H9 (cell line): ENCODE data around the gene AKT3. TPM values are rescaled to one million over a fixed set of nuclear protein-coding genes. Genes with fewer than 3 reads are reported as not detected.

Experiments used
- DNase-seq: peaks from one replicate; pipeline ENCODE4 v3.0.0-alpha.2; 2017
- H2AFZ ChIP-seq: one replicate; pipeline ENCODE4 v1.6.1; 2013; ENCODE audit warnings: mild to moderate bottlenecking, low read length, control low read depth, moderate library complexity
- H2AK5ac ChIP-seq: 2 replicates; pipeline ENCODE4 v1.6.1; 2013; ENCODE audit warnings: low read length, control low read depth, mixed read lengths; ENCODE audit not compliant: insufficient read length
- H2BK120ac ChIP-seq: one replicate; pipeline ENCODE4 v1.6.1; 2013; ENCODE audit warnings: low read depth, mild to moderate bottlenecking, low read length, control low read depth, inconsistent platforms; ENCODE audit not compliant: poor library complexity, severe bottlenecking
- H2BK12ac ChIP-seq: 2 replicates; pipeline ENCODE4 v1.6.1; 2013; ENCODE audit warnings: low read length, control low read depth, mixed read lengths, low read depth; ENCODE audit not compliant: insufficient read length
- H2BK15ac ChIP-seq: 2 replicates; pipeline ENCODE4 v1.6.1; 2013; ENCODE audit warnings: low read depth, low read length, control low read depth
- H2BK20ac ChIP-seq: one replicate; pipeline ENCODE4 v1.6.1; 2013; ENCODE audit warnings: low read depth, mild to moderate bottlenecking, low read length, control low read depth, inconsistent platforms; ENCODE audit not compliant: poor library complexity, severe bottlenecking
- H2BK5ac ChIP-seq: 2 replicates; pipeline ENCODE4 v1.6.1; 2013; ENCODE audit warnings: low read length, control low read depth, mixed read lengths; ENCODE audit not compliant: insufficient read length
- H3K14ac ChIP-seq: 2 replicates; pipeline ENCODE4 v1.6.1; 2013; ENCODE audit warnings: low read length, control low read depth; ENCODE audit not compliant: insufficient read depth
- H3K18ac ChIP-seq: 2 replicates; pipeline ENCODE4 v1.6.1; 2013; ENCODE audit warnings: low read depth, mild to moderate bottlenecking, mixed read lengths, low read length, control low read depth; ENCODE audit not compliant: insufficient read length
- H3K23ac ChIP-seq: 2 replicates; pipeline ENCODE4 v1.6.1; 2013; ENCODE audit warnings: low read length, control low read depth, mixed read lengths, low read depth; ENCODE audit not compliant: insufficient read length
- H3K23me2 ChIP-seq: 2 replicates; pipeline ENCODE4 v1.6.1; 2013; ENCODE audit warnings: low read depth, mild to moderate bottlenecking, mixed read lengths, low read length, control low read depth; ENCODE audit not compliant: insufficient read length, poor library complexity, severe bottlenecking
- H3K27ac ChIP-seq: 2 replicates; pipeline ENCODE4 v1.5.1; 2013; ENCODE audit warnings: low read length, control low read depth, mixed read lengths, low read depth; ENCODE audit not compliant: insufficient read length
- H3K27me3 ChIP-seq: 2 replicates; pipeline ENCODE4 v1.6.1; 2013; ENCODE audit warnings: low read length, control low read depth, inconsistent platforms; ENCODE audit not compliant: insufficient read depth
- H3K4ac ChIP-seq: 2 replicates; pipeline ENCODE4 v1.6.1; 2013; ENCODE audit warnings: low read depth, mild to moderate bottlenecking, control low read depth, inconsistent platforms, low read length, moderate library complexity
- H3K4me1 ChIP-seq: 2 replicates; pipeline ENCODE4 v1.6.1; 2013; ENCODE audit warnings: low read length, control low read depth, inconsistent platforms; ENCODE audit not compliant: insufficient read depth
- H3K4me2 ChIP-seq: 2 replicates; pipeline ENCODE4 v1.6.1; 2013; ENCODE audit warnings: low read length, control low read depth, mixed read lengths; ENCODE audit not compliant: insufficient read length, insufficient read depth
- H3K56ac ChIP-seq: 2 replicates; pipeline ENCODE4 v1.6.1; 2013; ENCODE audit warnings: low read depth, mild to moderate bottlenecking, mixed read lengths, low read length, control low read depth; ENCODE audit not compliant: insufficient read length
- H3K79me1 ChIP-seq: 2 replicates; pipeline ENCODE4 v1.6.1; 2013; ENCODE audit warnings: low read depth, mild to moderate bottlenecking, moderate library complexity, low read length, control low read depth, inconsistent platforms; ENCODE audit not compliant: insufficient read depth, poor library complexity, severe bottlenecking
- H3K79me2 ChIP-seq: 2 replicates; pipeline ENCODE4 v1.6.1; 2013; ENCODE audit warnings: low read length, control low read depth, inconsistent platforms; ENCODE audit not compliant: insufficient read depth
- H3K9ac ChIP-seq: 2 replicates; pipeline ENCODE4 v1.6.1; 2013; ENCODE audit warnings: low read length, control low read depth, mixed read lengths; ENCODE audit not compliant: insufficient read length; ENCODE audit errors: extremely low read depth
- H3K9me3 ChIP-seq: one replicate; pipeline ENCODE4 v1.6.1; 2013; ENCODE audit warnings: low read depth, low read length, inconsistent platforms; ENCODE audit not compliant: control insufficient read depth
- H3T11ph ChIP-seq: one replicate; pipeline ENCODE4 v1.6.1; 2013; ENCODE audit warnings: mild to moderate bottlenecking, low read length, control low read depth, inconsistent platforms
- H4K20me1 ChIP-seq: one replicate; pipeline ENCODE4 v1.6.1; 2013; ENCODE audit not compliant: control insufficient read depth, insufficient read length, insufficient read depth
- H4K5ac ChIP-seq: 2 replicates; pipeline ENCODE4 v1.6.1; 2013; ENCODE audit warnings: low read depth, mild to moderate bottlenecking, mixed read lengths, low read length, control low read depth; ENCODE audit not compliant: insufficient read length
- H4K8ac ChIP-seq: replicated peaks from 2 replicates; pipeline ENCODE4 v1.6.1; 2013; ENCODE audit warnings: low read length, control low read depth, mixed read lengths, low read depth; ENCODE audit not compliant: insufficient read length
- H4K91ac ChIP-seq: 2 replicates; pipeline ENCODE4 v1.6.1; 2013; ENCODE audit warnings: low read depth, mild to moderate bottlenecking, moderate library complexity, mixed read lengths, low read length, control low read depth; ENCODE audit not compliant: insufficient read length
- H3K27ac Mint-ChIP-seq, 3 experiments: 2 replicates in 2 of 3; 3 replicates in 1 of 3; pipeline ENCODE4 v1.8.0; 2020 to 2021; ENCODE audit warnings: mixed read lengths in 3 of 3, mild to moderate bottlenecking in 1 of 3, moderate library complexity in 1 of 3
- H3K27me3 Mint-ChIP-seq: 2 replicates; pipeline ENCODE4 v1.8.0; 2021; ENCODE audit warnings: low read depth, mild to moderate bottlenecking, moderate library complexity, mixed read lengths
- H3K36me3 Mint-ChIP-seq, 3 experiments: 2 replicates in 2 of 3; 3 replicates in 1 of 3; pipeline ENCODE4 v1.8.0; 2020 to 2021; ENCODE audit warnings: low read depth in 3 of 3, mixed read lengths in 3 of 3; ENCODE audit not compliant: insufficient read depth in 1 of 3
- H3K4me1 Mint-ChIP-seq, 2 experiments: 2 replicates each; pipeline ENCODE4 v1.8.0; 2020; ENCODE audit warnings: mixed read lengths in 2 of 2
- H3K4me3 Mint-ChIP-seq, 2 experiments: 2 replicates in 1 of 2; 3 replicates in 1 of 2; pipeline ENCODE4 v1.8.0; 2020 to 2021; ENCODE audit warnings: mild to moderate bottlenecking in 2 of 2, mixed read lengths in 2 of 2, moderate library complexity in 1 of 2
- H3K9me3 Mint-ChIP-seq, 2 experiments: 2 replicates in 1 of 2; 3 replicates in 1 of 2; pipeline ENCODE4 v1.8.0; 2020; ENCODE audit warnings: mild to moderate bottlenecking in 2 of 2, mixed read lengths in 2 of 2, moderate library complexity in 1 of 2
- WGBS: extraction: QIAGEN DNeasy Blood & Tissue Kit; methylation state at CpG from one replicate; pipeline ENCODE4 v1.1.7; 2013; ENCODE audit warnings: missing lambda C conversion rate, low lambda C conversion rate, mixed read lengths; ENCODE audit not compliant: insufficient read length; ENCODE audit errors: extremely low coverage; 5-methylcytosine and 5-hydroxymethylcytosine counted together
- total RNA-seq: library from RNA; stranded (reverse); gene quantifications from 2 replicates; pipeline ENCODE4 v1.2.1, GENCODE V29; 2021
- TF ChIP-seq, protein P1 (sequence below): fragments of 200-600 bp; sonication (generic); conservative IDR thresholded peaks from 3 replicates; pipeline ENCODE4 v1.8.0; 2021; ENCODE audit warnings: antibody characterized with exemption, mild to moderate bottlenecking

AKT3 gene
- total RNA-seq, 1 experiment from 2014 or later: 27.8 TPM

DNA sequence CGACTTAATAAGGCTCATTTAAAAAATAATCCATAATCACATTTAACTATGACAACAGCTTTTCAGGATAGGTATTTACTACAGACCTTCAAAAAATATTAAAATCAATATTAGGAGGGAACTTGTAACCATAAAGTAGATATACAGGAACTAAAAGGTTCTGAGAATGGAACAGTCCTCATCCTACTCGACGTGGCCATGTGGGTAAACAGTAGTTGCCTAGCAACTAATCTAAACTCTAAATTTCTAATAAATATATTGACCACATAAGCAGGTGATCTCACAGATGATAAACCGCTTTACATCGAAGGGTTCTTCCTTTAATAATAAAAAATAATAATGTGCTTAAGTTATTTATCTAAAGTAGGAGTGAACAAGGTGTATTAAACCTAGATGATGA is 7.9 kb downstream of the AKT3 start:
- no peak overlapping the region for H4K8ac ChIP-seq
- peaks cover 6% of the 10 kb centered on the region in 2 experiments for H3K4me1 Mint-ChIP-seq
- H3K4me3 Mint-ChIP-seq: no peak overlapping the region
- no peak overlapping the region for H3K27ac ChIP-seq
- H3T11ph ChIP-seq: no peak overlapping the region
- H2BK20ac ChIP-seq: no peak overlapping the region
- H2AFZ ChIP-seq: no peak overlapping the region
- H4K20me1 ChIP-seq: no peaks in the 10 kb centered on the region
- H3K79me2 ChIP-seq: no peaks in the 10 kb centered on the region; the same call in 1 of the 2 replicates
- H3K18ac ChIP-seq: no peak overlapping the region
- H2AK5ac ChIP-seq: no peak overlapping the region
- TF ChIP-seq, protein P1, sequence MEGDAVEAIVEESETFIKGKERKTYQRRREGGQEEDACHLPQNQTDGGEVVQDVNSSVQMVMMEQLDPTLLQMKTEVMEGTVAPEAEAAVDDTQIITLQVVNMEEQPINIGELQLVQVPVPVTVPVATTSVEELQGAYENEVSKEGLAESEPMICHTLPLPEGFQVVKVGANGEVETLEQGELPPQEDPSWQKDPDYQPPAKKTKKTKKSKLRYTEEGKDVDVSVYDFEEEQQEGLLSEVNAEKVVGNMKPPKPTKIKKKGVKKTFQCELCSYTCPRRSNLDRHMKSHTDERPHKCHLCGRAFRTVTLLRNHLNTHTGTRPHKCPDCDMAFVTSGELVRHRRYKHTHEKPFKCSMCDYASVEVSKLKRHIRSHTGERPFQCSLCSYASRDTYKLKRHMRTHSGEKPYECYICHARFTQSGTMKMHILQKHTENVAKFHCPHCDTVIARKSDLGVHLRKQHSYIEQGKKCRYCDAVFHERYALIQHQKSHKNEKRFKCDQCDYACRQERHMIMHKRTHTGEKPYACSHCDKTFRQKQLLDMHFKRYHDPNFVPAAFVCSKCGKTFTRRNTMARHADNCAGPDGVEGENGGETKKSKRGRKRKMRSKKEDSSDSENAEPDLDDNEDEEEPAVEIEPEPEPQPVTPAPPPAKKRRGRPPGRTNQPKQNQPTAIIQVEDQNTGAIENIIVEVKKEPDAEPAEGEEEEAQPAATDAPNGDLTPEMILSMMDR: no peak
- H3K36me3 Mint-ChIP-seq: peaks cover 4 to 10% (median 6%) of the 10 kb centered on the region in 3 experiments; a peak in 6 of 7 replicates
- H3K56ac ChIP-seq: no peak overlapping the region
- no peaks in the 10 kb centered on the region for H3K27me3 ChIP-seq
- H3K14ac ChIP-seq: no peak overlapping the region
- no peak overlapping the region for H3K4me2 ChIP-seq
- DNase-seq: no peak
- peaks cover 0 to 4% of the 10 kb centered on the region in 2 experiments; a peak in 2 of 5 replicates for H3K9me3 Mint-ChIP-seq
- no peak overlapping the region for H2BK120ac ChIP-seq
- no peak overlapping the region for H4K91ac ChIP-seq
- H3K27me3 Mint-ChIP-seq: no peaks in the 10 kb centered on the region
- H3K27ac Mint-ChIP-seq: no peak overlapping the region
- no peak overlapping the region for H2BK12ac ChIP-seq
- no peaks in the 10 kb centered on the region for H3K79me1 ChIP-seq
- no peaks in the 10 kb centered on the region for H3K4me1 ChIP-seq
- no CpG with 5 or more reads among the region's 5 CpGs for WGBS
- no peak overlapping the region for H2BK5ac ChIP-seq
- no peak overlapping the region for H4K5ac ChIP-seq
- no peaks in the 10 kb centered on the region for H3K9me3 ChIP-seq
- H2BK15ac ChIP-seq: no peak overlapping the region
- no peak overlapping the region for H3K23ac ChIP-seq
- H3K9ac ChIP-seq: no peak overlapping the region
- H3K4ac ChIP-seq: no peak overlapping the region
- no peaks in the 10 kb centered on the region for H3K23me2 ChIP-seq
